HUES48 (cell line): ENCODE results near the gene ZFYVE26.

Source experiments
- H3K27ac ChIP-seq: one replicate; pipeline ENCODE4 v1.7.0; 2013; ENCODE audit warnings: low read depth, low read length, inconsistent platforms
- H3K27me3 ChIP-seq: 2 replicates; pipeline ENCODE4 v1.6.1; 2013; ENCODE audit warnings: mild to moderate bottlenecking, low read length; ENCODE audit not compliant: control insufficient read depth, insufficient read depth
- H3K36me3 ChIP-seq: 2 replicates; pipeline ENCODE4 v1.6.1; 2013; ENCODE audit warnings: low read length; ENCODE audit not compliant: control insufficient read depth, insufficient read depth
- H3K4me1 ChIP-seq: 2 replicates; pipeline ENCODE4 v1.6.1; 2013; ENCODE audit warnings: mild to moderate bottlenecking, low read length; ENCODE audit not compliant: control insufficient read depth, insufficient read depth
- H3K4me3 ChIP-seq: 2 replicates; pipeline ENCODE4 v1.5.1; 2013; ENCODE audit warnings: mild to moderate bottlenecking, low read depth, low read length
- H3K9ac ChIP-seq: 2 replicates; pipeline ENCODE4 v1.6.1; 2013; ENCODE audit warnings: mild to moderate bottlenecking, low read depth, low read length, moderate library complexity
- H3K9me3 ChIP-seq: 2 replicates; pipeline ENCODE4 v1.6.1; 2013; ENCODE audit warnings: low read length; ENCODE audit not compliant: control insufficient read depth, insufficient read depth

Gene ZFYVE26

DNA sequence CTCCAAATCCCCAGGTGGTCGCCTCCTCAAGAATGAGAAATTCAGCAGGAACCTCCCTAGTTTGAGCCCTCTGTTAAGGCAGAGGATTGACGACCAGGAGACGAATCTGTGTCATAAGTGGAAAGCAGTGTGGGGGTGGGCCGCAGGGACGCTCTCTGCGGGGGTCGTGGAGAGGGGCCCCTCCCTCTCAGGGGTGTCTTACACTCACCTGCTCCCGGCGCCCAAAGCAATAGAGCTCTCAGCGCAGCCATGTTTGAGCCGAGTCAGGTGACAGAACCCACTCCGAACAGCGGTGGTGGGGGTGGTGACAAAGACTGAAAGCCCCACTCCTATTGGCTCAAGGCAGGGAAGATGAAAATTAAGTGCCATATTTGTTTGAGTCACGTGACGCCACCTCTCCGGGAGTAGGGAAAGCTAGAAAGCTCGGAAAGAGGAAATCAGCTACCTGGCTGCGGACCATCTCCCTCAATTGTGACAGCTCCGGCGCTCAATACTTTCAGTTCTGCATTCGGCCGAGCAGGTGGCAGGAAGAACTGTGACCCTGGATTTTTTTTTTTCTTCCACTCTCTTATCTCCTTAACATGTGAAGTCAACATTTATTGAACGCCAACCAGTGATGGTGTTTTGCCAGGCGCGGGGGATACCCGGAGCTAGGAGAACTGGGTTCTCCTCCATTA lies at the start of gene ZFYVE26:
Gene ZFYVE26 (minus strand): TSS at position 265 of the 677 bp plus-strand sequence. CDS start 627 bp downstream, outside the sequence.
- Histone ChIP-seq H3K4me3 (peak within 1 kb of the TSS; percentile 97), H3K27me3 (no peaks in the 10 kb centered on the region), H3K4me1 (peaks cover 18% of the 10 kb centered on the region), H3K36me3 (peaks cover 23% of the 10 kb centered on the region), H3K9ac (peak within 1 kb of the TSS; percentile 80), H3K9me3 (no peaks in the 10 kb centered on the region), H3K27ac (peak within 1 kb of the TSS; percentile 89)

GRCh38 chr14:67863223-67863622 lies 46.8 kb upstream of the ZFYVE26 start:
- Histone ChIP-seq H3K9me3 (peaks cover 5% of the 10 kb centered on the region), H3K27me3 (no peaks in the 10 kb centered on the region), H3K4me3 (no peak overlapping the region), H3K36me3 (no peaks in the 10 kb centered on the region; the same call in 1 of the 2 replicates), H3K4me1 (peaks cover 5% of the 10 kb centered on the region; the same call in 1 of the 2 replicates), H3K27ac (no peak overlapping the region), H3K9ac (no peak overlapping the region)

DNA sequence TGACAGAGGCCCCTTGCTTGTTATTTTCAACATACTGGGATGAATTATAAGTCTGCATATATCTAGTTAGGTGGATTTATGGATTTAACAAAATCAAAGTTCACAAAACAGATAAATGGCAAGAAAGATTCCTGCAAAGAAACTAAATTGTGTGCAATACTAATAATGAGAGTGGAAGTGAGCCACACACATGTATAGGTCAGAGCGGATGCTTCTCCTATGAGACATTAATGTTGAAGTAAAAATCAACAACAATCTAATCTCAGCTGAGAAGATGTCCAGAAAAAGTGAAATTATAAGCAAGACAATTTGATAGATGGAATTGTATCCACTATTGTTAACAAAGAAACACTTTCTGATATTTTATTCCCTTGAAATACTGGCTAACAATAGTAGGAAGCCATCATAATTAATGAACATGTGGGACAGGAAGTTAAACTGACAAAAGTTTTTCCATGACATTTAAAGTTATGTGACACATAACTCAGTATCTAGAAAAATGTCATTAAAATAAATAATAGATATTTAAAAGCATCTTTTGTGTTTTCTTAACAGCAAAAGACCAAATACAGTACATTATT lies 42.9 kb upstream of the ZFYVE26 start:
- no peaks in the 10 kb centered on the region for H3K27me3 ChIP-seq
- no peaks in the 10 kb centered on the region for H3K36me3 ChIP-seq
- peaks cover 5% of the 10 kb centered on the region; the same call in 1 of the 2 replicates for H3K4me1 ChIP-seq
- H3K9me3 ChIP-seq: no peaks in the 10 kb centered on the region
- no peak overlapping the region for H3K27ac ChIP-seq
- H3K9ac ChIP-seq: no peak overlapping the region
- no peak overlapping the region for H3K4me3 ChIP-seq

DNA sequence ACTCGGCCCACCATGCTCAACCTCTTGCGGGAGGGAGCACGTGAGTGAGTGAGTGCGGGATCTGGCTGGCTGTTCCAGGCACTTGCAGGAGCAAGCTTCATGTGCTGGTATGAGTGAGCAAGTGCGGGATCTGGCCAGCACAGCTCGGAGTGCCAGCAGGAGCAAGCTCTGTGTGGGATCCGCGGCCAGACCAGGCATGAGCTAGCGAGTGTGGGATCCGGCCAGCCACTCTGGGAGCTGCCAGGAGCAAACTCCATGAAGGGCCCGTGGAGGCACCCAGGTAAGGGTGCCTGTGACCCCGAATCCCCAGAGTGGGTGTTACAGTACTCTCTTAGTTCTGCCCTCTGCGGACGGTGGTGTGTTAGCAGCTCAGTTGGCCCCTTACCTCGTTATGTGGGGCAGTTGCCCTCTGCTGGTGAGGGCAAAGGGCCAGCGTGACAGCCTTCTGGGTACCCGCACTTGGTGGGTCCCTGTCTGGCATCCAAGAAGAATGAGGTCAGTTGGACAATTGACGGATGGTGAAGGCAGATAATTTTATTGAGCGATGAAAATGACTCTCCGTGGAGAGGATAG lies 41.5 kb upstream of the ZFYVE26 start:
- Histone ChIP-seq H3K4me3 (no peak overlapping the region), H3K36me3 (no peaks in the 10 kb centered on the region), H3K9ac (no peak overlapping the region), H3K27ac (no peak overlapping the region), H3K4me1 (peaks cover 5% of the 10 kb centered on the region; the same call in 1 of the 2 replicates), H3K9me3 (no peaks in the 10 kb centered on the region), H3K27me3 (no peaks in the 10 kb centered on the region)

- Histone ChIP-seq H3K27me3 (no peaks in the 10 kb centered on the region), H3K27ac (no peak overlapping the region), H3K9ac (no peak overlapping the region), H3K4me3 (no peak overlapping the region), H3K4me1 (peaks cover 4% of the 10 kb centered on the region; the same call in 1 of the 2 replicates), H3K36me3 (no peaks in the 10 kb centered on the region), H3K9me3 (no peaks in the 10 kb centered on the region)
These were observed 40.4 kb upstream of the ZFYVE26 start for GRCh38 chr14:67856827-67857226.

GRCh38 chr14:67853715-67854114 lies 37.3 kb upstream of the ZFYVE26 start:
- H3K9me3 ChIP-seq: no peaks in the 10 kb centered on the region
- no peak overlapping the region for H3K4me3 ChIP-seq
- H3K36me3 ChIP-seq: no peaks in the 10 kb centered on the region
- H3K4me1 ChIP-seq: no peaks in the 10 kb centered on the region
- H3K9ac ChIP-seq: no peak overlapping the region
- H3K27ac ChIP-seq: no peak overlapping the region
- no peaks in the 10 kb centered on the region for H3K27me3 ChIP-seq

- no peaks in the 10 kb centered on the region for H3K4me1 ChIP-seq
- no peak overlapping the region for H3K9ac ChIP-seq
- no peaks in the 10 kb centered on the region for H3K36me3 ChIP-seq
- H3K4me3 ChIP-seq: no peak overlapping the region
- no peak overlapping the region for H3K27ac ChIP-seq
- H3K27me3 ChIP-seq: no peaks in the 10 kb centered on the region
- no peaks in the 10 kb centered on the region for H3K9me3 ChIP-seq
These were observed 36.7 kb upstream of the ZFYVE26 start for GRCh38 chr14:67852926-67853604.

DNA sequence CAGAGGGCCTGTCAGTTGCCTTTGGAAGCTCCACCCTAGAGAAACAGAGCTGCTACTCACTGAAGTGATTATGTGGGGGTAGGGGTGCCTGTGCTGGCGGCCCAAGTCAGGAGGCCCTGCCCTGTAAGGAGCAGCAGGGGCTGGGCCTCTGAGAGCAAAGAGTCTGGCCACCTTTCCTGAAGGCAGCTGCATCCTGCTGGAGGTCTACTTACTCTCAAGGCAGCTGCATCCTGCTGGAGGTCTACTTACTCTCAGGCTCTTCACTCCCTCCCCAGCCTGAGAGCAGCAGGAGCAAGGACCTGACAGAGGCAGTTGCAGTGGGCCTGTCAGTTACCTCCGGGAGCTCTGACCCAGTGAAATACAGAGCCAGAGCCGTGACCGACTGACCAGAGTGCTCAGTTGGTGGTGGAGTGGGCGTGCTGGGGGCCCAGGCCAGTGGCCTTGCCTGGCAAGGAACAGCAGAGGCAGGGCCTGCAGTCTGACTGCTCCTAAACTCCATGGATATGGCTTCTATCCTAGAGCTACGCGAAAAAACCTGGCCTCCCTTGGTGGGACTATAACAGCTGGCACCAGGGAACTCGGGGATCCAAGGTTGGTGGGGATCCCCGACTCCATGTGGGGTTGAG lies 35.5 kb upstream of the ZFYVE26 start:
- no peaks in the 10 kb centered on the region for H3K27me3 ChIP-seq
- no peaks in the 10 kb centered on the region for H3K4me1 ChIP-seq
- H3K9me3 ChIP-seq: no peaks in the 10 kb centered on the region; the same call in 1 of the 2 replicates
- H3K27ac ChIP-seq: no peak overlapping the region
- no peak overlapping the region for H3K4me3 ChIP-seq
- H3K9ac ChIP-seq: no peak overlapping the region
- H3K36me3 ChIP-seq: no peaks in the 10 kb centered on the region

- H3K9ac ChIP-seq: no peak overlapping the region
- no peaks in the 10 kb centered on the region for H3K36me3 ChIP-seq
- H3K27ac ChIP-seq: no peak overlapping the region
- H3K4me1 ChIP-seq: no peaks in the 10 kb centered on the region
- no peaks in the 10 kb centered on the region for H3K27me3 ChIP-seq
- H3K9me3 ChIP-seq: no peaks in the 10 kb centered on the region; the same call in 1 of the 2 replicates
- H3K4me3 ChIP-seq: no peak overlapping the region
These were observed 33.9 kb upstream of the ZFYVE26 start for GRCh38 chr14:67850066-67850830.

GRCh38 chr14:67846029-67846610 lies 29.7 kb upstream of the ZFYVE26 start:
- no peaks in the 10 kb centered on the region for H3K36me3 ChIP-seq
- H3K4me3 ChIP-seq: no peak overlapping the region
- H3K4me1 ChIP-seq: no peaks in the 10 kb centered on the region
- H3K27ac ChIP-seq: no peak overlapping the region
- H3K9ac ChIP-seq: no peak overlapping the region
- H3K27me3 ChIP-seq: no peaks in the 10 kb centered on the region
- H3K9me3 ChIP-seq: no peaks in the 10 kb centered on the region; the same call in 1 of the 2 replicates
